Measurements from ENCODE around the gene IRF2BP1.

IRF2BP1 gene, protein sequence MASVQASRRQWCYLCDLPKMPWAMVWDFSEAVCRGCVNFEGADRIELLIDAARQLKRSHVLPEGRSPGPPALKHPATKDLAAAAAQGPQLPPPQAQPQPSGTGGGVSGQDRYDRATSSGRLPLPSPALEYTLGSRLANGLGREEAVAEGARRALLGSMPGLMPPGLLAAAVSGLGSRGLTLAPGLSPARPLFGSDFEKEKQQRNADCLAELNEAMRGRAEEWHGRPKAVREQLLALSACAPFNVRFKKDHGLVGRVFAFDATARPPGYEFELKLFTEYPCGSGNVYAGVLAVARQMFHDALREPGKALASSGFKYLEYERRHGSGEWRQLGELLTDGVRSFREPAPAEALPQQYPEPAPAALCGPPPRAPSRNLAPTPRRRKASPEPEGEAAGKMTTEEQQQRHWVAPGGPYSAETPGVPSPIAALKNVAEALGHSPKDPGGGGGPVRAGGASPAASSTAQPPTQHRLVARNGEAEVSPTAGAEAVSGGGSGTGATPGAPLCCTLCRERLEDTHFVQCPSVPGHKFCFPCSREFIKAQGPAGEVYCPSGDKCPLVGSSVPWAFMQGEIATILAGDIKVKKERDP

GRCh38 chr19:45885556-45886426, at the start of gene IRF2BP1:
Gene IRF2BP1, minus strand, starts transcription at chr19:45886141. Its CDS starts 367 bp downstream, at chr19:45885774.
- Mint-ChIP-seq H3K4me3 (peak within 1 kb of the TSS; percentile 94), H3K27me3 (ENCODE audit: low read depth, poor library complexity) (no peaks in the 10 kb centered on the region), H3K27ac (peak within 1 kb of the TSS; percentile 99), H3K9me3 (no peaks in the 10 kb centered on the region), H3K36me3 (ENCODE audit: low read depth) (peaks cover 5% of the 10 kb centered on the region), H3K4me1 (peaks cover 34% of the 10 kb centered on the region)
- peak; percentile 92 for DNase-seq
- TF ChIP-seq CTCF (IDR thresholded peaks at IDR 0.05) = no peak

DNA sequence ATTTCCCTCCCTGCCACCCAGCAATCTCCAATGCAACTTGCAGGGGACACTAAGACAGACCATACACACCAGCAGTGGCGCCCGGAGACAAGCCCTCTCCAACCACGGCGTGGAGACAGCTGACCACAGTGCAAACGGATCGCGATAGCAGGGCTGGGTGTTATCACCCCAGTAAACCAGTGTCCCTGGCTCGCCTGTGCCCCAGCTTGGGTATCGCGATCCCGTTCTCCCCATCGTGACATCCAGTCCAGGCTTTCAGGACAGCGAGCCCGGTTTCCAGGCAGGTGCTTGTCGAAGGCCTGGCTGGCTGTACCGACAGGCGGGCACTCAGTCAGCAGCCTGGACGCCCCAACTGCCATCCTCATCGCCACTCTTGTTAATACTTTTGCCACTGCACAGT, 49.3 kb upstream of the IRF2BP1 start:
- Mint-ChIP-seq H3K4me3 (no peak overlapping the region), H3K36me3 (ENCODE audit: low read depth) (no peaks in the 10 kb centered on the region), H3K4me1 (no peaks in the 10 kb centered on the region), H3K9me3 (no peaks in the 10 kb centered on the region), H3K27ac (no peak overlapping the region), H3K27me3 (ENCODE audit: low read depth, poor library complexity) (peaks cover 63% of the 10 kb centered on the region)
- no peak for TF ChIP-seq CTCF (IDR thresholded peaks at IDR 0.05)
- DNase-seq = no peak

DNA sequence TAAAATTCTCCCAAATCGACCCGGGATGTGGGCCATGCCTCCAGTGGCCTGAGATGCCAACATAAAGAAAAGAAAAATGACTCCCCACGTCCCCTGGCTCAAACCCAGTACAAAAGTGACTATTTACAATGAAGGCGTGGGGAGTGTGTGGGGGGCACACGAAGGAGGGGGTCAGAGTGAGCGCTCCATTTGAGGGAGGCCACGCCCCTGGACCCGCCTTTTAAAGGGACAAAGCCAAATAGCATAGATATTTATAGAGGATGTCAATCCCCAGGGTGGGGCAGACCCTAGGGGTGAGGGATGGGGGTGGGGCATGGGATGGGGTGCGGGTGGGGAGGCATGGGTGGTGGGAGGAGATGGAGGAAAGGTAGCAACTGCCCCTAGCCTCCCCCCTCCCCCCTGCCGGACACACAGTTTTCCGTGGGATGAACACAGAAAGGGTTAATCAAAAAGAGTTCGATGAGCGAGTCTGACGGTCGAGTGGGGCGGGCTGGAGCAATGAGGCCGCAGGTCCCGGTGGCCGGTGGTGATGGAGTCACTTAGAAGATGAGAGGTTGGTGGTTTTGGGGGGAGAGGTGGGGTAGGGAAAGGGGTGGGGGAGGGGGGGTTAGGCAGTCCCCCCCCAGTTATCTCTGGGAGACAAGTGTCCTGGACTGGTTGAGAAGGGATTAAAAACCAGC, 48.8 kb upstream of the IRF2BP1 start:
- Mint-ChIP-seq H3K9me3 (no peaks in the 10 kb centered on the region), H3K27ac (no peak overlapping the region), H3K4me3 (no peak overlapping the region), H3K36me3 (ENCODE audit: low read depth) (no peaks in the 10 kb centered on the region), H3K27me3 (ENCODE audit: low read depth, poor library complexity) (peaks cover 69% of the 10 kb centered on the region), H3K4me1 (no peaks in the 10 kb centered on the region)
- DNase-seq = no peak
- TF ChIP-seq CTCF (IDR thresholded peaks at IDR 0.05) = no peak

- Mint-ChIP-seq H3K27me3 (ENCODE audit: low read depth, poor library complexity) (peaks cover 78% of the 10 kb centered on the region), H3K27ac (no peak overlapping the region)
Measured at GRCh38 chr19:45933759-45934158, 47.8 kb upstream of the IRF2BP1 start.

More at GRCh38 chr19:45933759-45934158, 47.8 kb upstream of the IRF2BP1 start:
- no peaks in the 10 kb centered on the region for H3K4me1 Mint-ChIP-seq
- no peaks in the 10 kb centered on the region for H3K9me3 Mint-ChIP-seq
- H3K4me3 Mint-ChIP-seq = no peak overlapping the region
- no peaks in the 10 kb centered on the region for H3K36me3 Mint-ChIP-seq (ENCODE audit: low read depth)
- no peak for DNase-seq
- TF ChIP-seq CTCF (IDR thresholded peaks at IDR 0.05) = no peak

Data from nephron progenitor cell (in vitro differentiated cells).